ENCODE data around the gene KIAA1755.

KIAA1755 gene

DNA sequence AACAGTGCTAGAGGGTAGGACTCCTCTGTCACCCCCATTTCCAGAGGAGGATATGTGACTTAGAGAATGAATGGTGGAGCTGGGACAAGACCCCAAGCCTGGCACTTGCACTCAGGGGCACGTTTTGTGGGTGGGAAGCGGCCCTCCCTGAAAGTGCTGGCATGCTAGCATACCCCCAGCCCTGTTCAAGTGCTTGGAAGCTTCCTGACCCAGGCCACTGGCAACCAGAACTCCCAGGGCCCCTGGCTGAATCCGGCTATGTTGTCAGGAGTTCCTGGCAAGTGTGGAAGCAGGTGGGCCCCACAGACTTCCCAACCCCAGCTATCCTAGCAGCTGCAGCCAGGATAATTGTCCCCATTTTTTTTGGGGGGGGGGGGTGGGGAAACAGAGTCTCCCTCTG lies 59.9 kb downstream of the KIAA1755 start:
- no peak for DNase-seq

DNA sequence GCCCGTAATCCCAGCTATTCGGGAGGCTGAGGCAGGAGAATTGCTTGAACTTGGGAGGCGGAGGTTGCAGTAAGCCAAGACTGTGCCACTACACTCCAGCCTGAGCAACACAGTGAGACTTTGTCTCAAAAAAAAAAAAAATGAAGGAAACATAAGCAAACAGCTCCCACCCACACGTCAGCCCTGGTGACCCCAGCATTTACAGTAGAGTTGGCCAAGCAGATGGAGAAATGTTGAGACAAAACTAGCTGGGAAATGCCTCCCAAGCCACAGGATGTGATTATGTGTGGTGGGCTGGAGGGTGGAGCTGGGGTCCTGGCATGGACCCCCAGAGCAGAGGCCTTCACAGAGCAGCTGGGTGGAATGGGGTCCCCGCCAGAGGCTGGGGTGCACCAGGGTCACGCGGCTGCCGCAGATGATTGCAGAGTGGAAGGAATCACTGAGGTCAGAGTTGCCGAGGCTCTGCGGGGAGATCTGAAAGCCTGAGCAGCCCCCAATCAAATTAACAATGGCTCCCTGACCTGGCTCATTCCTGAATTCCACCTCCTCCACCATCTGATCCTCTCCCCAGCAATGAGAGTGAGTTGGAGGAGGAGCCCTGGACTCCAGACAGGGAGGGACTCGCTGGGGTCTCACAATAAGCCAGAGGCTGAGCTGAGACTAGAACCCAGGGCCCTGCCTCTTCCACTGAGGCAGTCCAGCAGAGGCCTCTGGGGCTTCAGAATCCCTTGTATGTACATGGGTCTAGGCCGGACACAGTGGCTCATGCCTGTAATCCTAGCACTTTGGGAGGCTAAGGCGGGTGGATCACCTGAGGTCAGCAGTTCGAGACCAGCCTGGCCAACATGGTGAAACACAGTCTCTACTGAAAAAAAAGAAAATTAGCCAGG lies 60.8 kb downstream of the KIAA1755 start:
- no peak for DNase-seq

DNA sequence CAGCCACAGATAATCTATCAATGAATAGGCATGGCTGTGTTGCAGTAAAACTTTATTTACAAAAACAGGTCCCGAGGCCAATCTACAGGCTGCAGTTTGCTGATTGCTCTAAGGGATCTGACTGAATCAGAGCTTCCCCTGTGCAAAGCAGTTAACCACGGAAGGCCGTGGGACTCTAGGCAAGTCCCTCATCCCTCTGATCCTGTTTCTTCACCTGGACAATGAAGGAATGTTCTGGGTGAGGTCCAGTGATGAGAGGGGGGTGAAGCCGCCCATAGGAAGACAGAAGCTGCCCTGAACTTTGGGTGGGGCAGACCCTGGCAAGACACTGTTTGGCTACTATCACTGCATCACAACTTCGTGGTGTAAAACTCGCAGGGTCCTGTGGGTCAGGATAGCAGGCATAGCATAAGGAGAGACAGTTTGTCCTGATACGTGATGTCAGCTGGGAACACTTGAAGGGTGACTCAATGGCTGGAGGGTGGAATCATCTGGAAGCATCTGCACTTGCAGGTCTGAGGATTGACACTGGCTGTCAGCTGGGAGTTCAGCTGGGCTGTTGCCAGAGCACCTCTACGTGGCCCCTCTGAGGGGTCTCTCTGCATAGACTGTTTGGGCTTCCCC lies 62.2 kb downstream of the KIAA1755 start:
- no peak for DNase-seq

DNA sequence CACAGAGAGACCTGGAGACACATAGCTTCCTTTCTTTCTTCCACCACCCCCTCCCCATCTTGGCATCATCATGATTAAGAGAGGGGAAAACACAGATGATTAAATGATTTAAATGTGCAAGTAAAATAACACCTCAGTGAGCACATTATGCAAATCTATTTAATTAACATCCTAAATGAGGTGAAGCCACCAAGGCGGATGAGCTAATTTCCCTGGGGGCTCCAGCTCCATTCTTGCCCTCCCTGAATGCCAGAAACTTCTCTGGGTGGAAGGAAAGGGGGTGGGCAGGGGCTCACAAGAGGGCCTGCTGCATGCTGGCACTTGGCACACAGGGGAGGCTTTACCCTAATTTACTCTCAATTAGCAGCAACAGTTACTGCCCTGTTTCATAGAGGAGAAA lies 62.9 kb downstream of the KIAA1755 start:
- DNase-seq: peak; percentile 37

DNA sequence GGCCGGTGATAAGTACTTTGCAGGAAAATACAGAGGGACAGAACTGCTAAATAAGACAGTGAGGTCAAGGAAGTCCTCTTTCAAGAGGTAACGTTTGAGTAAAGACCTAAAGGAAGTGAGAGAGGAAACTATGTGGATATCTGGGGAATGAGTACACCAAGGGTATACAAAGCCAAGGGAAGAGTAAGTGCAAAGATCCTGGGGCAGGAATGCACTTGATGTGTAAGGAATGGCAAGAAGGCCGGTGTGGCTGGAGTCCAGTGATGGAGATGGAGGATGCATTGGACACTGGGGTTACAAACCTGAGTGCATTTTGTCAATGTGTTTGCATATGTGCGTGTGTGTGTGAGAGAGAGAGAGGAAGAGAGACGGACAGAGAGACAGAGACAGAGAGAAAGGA lies 63.3 kb downstream of the KIAA1755 start:
- no peak for DNase-seq

DNA sequence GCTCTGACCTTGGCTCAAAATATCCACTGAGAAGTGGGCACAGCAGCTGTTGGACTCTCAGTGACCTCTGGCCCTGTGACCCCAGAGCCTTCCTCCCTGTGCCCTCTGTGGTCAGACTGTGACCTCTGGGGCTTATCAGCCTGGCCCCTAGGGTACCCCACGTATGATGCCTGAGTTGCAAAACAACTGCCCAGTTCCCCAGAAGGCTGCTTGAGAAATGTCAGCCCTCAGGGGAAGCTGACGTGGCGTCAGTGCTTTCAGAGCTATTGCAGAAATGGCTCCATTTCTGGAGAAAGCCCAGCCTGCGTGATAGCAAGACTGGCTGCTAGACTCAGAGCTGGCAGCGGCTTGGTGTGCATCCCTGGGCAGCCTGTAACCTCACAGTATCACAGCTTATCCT lies 63.9 kb downstream of the KIAA1755 start:
- no peak for DNase-seq

DNA sequence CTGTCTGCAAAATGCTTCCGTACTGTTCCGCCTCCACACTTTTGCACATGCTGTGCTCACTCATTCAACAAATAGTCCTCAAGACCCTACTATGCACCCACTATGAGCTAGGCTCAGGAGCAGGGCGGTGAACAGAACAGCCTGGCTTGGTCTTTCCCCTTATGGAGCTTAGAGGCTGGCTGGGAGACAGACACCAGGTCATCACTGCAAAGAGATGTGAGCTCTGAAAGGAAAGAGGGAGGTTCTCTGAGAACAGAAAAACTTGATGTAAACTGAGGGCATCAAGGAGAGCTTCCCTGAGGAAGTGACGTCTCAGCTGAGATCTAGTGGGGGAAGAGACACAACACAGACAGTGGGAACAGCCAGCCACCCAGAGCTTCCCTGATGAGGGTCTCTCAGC lies 64.5 kb downstream of the KIAA1755 start:
- DNase-seq: no peak

DNA sequence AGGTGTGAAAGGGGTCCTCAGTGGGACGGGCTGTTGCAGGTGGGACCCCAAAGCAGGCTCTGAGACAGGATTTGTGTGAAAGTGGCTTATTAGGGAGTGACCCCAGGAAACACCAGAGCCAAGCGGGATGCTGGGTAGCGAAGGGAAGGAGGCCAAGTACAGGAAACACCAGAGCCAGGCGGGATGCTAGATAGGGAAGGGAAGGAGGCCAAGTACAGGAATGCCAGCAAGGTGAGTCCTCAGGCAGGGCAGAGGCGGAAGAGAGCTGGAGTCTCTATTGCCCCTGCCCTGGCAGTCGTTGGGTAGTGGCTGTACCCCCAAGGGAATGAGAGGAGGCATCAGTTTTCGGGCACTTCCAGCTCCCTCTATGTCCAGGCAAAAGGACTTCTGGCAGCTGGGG lies 65.0 kb downstream of the KIAA1755 start:
- no peak for DNase-seq

DNA sequence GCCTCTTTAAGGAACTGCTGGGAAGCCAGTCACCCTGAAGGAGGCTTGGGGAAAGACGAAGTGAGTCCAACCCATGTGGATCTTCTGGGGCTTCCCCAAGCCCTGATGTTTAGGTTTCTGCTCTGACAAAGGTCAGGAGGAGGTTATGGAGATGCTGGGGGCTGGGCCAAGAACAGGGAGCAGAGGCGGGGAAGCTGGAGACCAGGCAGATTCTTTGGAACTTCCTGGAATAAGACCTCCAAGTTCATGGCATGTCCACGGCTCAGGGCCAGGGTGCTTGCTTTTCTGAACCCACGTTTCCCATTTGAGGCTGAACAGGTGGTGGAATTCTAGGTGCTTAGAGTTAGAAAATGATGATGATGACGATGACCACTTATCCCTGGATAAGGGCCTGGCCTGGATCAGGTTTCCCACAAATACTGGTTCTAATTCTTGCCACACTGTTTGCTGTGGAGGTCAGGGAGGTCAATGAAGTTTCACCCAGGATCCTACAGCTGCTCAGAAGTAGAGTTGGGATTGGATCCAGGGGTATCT lies 65.5 kb downstream of the KIAA1755 start:
- DNase-seq: no peak

DNA sequence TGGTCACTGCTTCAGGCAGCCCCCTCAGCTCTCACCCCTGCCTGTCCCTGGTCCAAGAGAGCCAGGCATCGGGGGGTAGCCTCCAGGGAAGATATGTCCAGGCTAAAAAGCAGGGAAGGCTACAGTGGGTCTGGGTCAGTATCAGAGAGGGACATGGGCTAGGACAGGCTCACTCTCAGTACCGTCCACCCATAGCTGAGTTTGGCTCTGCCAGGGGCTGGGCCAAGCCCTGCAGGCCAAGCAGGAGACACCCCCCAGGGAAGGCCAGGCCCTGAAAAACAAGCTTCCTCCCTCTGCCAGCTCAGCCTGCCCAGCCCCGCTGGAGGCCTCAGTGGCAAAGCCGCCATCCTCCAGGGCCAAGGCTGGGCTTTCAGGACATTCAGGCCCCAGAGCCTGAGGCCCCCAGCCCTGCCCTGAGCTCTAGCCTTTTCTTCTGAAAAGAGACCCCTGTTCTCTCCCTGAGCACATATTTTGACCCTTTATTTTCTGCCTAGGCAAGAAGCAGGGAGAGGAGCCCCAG lies 66.9 kb downstream of the KIAA1755 start:
- DNase-seq: no peak

DNA sequence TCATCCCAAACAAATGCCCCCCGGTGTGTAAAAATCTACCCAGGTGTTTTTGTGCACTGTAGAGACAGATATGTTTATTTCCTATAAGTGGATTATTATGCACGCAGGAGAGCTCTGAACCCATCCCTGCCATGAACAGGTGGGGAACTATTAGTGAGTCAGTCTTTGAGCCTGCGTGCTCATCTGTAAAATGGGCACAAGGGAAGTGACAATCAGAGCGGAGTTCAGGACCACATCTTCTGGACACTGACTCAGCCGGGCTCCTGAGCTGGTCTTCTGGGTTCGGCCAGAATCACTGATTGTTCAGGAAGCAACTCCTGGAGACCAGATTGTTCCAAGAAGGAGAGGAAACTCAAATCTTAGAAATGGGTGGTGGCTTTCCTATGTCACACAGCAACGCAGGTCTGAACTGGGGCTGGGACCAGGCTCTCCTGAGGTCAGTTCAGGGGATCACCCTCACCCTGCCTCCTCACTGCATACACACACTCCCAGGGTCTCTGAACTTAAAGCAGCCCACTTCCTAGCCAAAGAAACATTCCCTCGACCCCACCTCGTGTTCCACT lies 68.1 kb downstream of the KIAA1755 start:
- DNase-seq: no peak

DNA sequence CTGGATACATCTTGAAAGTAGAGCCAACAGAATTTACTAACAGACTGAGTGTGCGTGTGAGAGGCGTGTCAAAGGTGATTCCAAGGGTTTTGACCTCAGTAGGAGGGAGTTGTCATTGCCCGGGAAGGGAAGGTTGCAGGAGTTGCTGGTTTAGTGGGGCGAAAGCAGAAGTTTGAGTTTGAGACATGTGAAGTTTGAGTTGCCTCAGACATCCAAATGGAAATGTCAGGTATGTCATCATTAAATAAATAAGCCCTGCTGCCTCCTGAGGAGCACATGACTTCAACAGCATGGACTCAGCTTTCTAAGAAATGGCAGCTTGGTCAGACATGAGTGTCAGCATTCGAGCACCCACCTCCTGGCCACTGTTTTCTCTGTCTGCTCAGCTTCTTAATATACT lies 68.9 kb downstream of the KIAA1755 start:
- DNase-seq: no peak

DNA sequence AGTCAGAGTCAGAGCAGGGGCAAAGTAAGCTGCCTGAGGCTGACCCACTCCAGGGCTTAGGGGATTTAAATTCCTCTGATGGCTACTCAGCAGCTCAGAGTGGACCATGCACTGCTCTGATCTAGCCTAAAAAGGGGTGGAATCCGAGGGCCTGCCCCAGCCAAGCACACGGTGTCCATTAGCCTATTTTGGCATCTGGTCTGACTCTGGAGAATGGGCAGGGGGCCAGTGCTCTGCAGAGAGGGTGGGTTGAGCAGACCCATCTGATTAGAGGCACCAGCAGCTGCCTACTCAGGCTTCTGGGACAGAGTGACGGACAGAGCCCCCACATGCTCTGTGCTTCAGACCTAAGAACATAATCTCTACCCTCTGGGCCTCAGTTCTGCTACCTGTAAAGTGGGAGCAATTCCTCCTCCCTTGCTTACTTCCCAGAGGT lies 69.6 kb downstream of the KIAA1755 start:
- DNase-seq: no peak

DNA sequence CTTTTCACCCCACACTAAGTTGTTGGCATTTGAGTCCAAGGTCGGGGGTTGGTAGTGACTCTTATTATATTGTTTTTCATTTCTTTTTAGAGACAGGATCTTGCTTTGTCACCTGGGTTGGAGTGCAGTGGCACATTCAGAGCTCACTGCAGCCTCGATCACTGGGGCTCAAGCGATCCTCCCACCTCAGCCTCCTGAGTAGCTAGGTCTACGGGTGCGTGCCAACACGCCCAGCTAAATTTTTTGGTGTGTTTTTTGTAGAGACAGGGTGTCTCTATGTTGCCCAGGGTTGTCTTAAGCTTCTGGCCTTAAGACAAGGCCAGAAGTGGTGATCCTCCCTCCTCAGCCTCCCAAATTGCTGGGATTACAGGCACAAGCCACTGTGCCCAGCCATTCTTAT lies 70.4 kb downstream of the KIAA1755 start:
- no peak for DNase-seq

DNA sequence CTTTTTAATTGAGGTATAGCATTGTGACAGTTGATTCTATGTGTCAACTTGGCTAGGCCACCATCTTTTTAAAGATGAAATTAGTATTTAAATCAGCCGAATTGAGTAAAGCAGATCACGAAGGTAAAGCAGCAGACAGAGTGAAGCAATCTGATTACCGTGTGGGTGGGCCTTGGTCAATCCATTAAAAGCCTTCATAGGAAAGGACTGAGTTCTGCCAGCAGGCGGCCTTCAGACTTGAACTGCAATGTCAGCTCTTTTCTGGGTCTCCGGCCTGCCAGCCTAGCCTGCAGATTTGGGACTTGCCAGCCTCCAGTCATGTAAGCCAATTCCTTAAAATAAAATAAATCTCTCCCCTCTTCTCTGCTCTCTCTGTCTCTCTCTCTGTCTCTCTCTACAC lies 73.0 kb downstream of the KIAA1755 start:
- no peak for DNase-seq

DNA sequence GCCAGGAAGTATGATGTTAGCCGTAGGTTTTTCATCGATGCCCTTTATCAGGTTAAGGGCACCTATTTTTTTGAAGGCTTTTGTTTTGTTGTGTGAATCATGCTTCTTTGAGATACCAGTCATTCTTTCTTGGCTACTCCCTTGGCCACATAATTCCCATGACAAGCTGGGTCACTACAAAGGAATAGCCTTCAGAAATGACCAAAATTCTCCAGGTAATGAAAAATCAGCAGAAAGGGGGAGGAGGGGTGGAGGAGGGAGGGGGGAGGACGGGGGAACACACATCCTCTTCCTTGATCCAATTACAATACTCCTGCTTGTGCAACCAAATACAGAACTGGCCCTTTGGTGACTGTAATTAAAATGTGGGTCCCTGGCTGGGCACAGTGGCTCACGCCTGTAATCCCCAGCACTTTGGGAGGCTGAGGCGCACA lies 73.7 kb downstream of the KIAA1755 start:
- no peak for DNase-seq

DNA sequence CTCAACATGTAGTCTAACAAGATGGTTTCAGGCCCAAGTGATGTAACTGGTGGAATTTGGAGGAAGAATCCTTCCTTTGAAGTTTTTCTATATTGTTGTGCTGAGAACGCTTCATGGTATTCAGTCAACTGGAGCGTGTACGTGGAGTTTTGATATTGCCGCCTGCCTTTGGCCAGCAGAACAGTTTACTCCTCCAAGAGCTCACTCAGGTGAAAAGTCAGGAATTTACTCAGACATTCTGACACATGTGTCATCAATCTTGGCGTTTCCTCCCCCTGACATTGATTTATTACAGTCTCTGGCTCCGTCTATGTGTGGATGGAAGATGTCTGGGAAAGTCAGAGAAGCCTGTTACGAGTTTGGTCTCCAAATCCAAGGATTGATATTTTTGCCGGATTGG lies 76.4 kb downstream of the KIAA1755 start:
- no peak for DNase-seq

DNA sequence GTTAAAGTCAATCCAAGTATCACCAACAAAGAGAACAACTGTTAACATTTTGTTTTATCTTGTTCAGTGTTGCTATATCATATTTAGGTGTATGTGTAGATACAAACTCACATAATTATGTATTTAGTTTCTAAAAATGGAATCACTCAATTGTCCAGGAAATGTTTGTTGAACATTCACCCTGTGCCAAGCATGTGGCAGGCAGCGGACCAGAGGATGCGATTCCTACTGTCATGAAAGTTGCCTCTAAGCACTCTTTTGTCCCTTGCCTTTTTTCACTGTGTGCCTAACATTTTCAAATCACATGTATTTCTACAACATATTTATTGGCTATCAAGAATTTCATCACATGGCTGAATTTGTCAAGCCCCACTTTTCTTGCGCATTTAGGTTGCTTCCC lies 78.6 kb downstream of the KIAA1755 start:
- DNase-seq: no peak

DNA sequence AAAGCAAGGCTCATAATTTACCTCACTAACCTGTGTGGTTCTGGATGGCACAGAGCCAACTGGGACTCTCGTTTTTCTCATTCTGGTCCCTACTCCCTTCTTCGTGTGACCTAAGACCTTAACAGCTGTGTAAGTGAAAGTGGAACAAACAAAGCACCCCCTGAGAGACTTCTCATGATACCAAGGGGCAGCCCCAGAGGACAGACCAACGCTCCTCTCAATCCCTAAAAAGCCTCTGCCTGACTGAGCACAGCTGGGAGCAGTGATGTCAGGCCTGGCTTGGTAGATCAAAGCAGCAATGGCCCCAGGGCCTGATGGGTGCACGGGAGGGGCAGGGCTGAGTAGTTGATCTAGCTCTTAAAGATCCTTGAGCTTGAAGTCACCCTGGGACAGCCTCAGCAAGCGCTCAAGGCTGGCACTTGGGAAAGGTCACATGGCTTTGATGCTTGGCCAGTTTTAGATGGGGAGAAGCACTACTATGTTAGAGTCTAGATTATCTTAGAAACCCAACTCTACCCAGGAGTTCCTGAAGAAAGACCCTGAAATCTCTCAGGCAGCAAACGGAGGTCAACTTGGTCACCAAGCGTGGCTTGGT lies 79.2 kb downstream of the KIAA1755 start:
- DNase-seq: peak; percentile 83

DNA sequence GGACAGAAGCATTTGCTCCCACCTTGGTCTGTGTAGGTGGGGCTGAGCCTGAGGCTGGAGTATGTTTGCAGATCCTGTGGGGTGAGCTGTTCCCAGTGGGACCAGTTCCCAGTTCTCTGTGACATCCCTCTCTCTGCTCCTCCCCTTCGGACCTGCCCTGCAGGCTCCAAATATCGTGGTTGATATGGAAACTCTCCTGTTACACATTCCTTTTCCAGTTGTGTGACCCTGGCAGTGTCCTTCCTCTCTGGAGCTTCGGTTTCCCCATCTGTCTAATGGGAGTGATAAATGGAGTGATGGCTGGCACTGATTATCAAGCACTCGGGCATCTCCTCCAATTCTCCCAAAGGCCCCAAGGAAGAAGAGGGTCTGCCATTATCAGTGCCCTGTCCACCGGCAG lies 79.8 kb downstream of the KIAA1755 start:
- DNase-seq: peak; percentile 71

DNA sequence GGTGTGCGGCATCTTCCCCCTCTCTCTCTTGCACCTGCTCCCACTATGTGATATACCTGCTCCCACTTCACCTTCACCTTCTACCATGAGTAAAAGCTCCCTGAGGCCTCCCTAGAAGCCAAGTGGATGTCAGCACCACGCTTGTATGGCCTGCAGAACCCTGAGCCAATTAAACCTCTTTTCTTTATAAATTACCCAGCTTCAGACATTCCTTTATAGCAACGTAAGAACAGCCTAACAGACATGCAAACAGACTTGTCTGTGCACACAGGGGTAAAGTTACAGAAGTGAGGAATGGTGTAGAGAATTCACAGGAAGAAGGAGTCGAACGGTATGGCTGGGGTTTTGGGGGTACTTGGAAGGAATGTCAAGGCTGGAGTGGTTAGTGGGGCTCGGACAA lies 80.7 kb downstream of the KIAA1755 start:
- no peak for DNase-seq

DNA sequence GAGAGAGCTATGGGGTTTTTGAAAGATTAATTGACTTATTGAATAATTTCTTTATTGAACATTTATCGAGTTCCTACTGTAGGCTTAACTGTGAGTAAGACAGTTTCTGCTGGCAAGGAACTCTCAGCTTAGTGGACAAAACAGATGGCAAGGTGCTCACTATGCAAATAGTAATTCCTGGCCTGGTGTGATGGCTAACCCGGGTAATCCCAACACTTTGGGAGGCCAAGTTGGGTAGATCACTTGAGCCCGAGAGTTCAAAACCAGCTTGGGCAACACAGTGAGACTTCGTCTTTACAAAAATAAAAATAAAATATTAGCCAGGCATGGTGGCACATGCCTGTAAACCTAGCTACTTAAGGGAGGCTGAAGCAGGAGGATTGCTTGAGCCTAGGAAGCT lies 82.0 kb downstream of the KIAA1755 start:
- DNase-seq: no peak

DNA sequence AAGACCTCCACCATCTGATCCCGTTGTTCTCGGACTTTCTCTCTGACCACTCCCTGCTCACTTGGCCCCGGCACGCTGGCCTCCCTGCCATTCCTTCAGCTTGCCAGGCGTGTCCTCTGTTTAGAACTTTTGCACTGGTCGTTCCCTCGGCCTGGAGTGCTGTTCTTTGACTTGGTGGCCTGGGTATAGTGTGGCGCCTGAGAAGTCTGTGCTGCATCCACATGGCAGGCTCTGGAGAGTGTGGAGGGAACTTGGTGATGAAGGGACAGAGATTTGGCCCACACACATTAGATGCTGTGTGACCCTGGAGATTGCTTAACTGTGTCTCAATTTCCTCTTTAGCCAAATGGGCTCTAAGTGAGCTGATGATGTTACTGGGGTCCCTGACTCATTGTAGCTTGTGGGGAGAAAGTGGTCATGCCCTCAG lies 82.5 kb downstream of the KIAA1755 start:
- DNase-seq: no peak
